ENCODE data around the gene TMEM164.
"Not testable (repeated sequence)": the region's sequence is repeated elsewhere in the genome, so short reads cannot be mapped to it uniquely, and the experiment has no call there.

Gene TMEM164

DNA sequence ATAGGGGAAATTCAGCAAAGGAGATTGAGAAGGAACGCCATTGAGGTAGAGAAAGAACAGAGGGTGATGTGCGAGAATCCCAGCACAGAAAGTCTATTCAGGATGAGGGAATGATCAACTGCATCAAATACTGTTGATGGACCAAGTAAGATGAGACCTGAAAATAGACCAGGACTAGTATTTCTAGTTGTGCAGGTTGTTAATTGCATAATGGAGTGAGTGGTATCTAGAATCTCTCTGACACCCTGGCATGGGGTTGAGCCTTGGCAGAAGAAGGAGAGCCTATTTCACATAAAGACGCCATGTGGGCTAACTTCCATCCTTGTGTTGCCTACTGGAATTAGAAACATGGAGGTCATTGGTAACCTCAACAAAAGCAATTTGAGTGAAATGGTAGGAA is 135.6 kb downstream of the TMEM164 start:
- DNase-seq = no peak

DNA sequence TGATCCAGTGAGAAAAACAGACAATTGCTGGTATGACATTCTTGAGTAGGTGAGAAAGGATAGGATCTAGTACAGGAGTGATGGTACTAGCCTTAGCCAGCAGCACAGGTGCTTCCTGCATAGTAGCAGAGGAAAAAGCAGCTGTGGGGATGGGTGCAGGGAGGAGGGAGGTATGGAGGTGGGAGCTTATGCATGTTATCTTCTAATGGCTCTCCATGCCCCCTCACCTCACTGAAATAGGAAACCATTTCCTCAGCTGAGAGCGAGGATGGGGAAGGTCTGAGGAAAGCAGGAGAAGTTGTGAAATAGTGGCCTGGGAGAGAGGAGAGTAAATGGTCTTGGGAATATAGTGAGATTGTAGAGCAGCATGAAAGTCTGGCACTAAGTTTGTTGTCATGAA is 136.3 kb downstream of the TMEM164 start:
- no peak for DNase-seq

DNA sequence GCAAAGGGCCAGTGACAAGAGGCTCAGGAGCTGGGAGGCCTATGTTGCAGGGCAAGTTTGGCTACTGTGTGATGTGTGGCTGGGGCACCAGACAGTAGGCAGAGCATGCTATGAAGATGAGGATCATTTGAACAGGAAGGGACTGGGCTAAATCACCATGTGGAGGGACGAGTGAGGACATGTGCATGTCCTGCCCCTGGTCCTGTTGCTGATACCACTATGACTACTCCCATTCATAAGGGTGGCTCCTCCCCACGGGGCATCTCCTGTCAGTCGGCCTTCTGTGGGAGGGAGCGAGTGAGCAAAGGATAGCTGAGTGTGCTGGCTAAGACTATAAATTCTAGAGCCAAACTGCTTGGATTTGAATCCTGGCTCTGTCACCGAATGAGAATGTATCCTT is 139.2 kb downstream of the TMEM164 start:
- DNase-seq = no peak

DNA sequence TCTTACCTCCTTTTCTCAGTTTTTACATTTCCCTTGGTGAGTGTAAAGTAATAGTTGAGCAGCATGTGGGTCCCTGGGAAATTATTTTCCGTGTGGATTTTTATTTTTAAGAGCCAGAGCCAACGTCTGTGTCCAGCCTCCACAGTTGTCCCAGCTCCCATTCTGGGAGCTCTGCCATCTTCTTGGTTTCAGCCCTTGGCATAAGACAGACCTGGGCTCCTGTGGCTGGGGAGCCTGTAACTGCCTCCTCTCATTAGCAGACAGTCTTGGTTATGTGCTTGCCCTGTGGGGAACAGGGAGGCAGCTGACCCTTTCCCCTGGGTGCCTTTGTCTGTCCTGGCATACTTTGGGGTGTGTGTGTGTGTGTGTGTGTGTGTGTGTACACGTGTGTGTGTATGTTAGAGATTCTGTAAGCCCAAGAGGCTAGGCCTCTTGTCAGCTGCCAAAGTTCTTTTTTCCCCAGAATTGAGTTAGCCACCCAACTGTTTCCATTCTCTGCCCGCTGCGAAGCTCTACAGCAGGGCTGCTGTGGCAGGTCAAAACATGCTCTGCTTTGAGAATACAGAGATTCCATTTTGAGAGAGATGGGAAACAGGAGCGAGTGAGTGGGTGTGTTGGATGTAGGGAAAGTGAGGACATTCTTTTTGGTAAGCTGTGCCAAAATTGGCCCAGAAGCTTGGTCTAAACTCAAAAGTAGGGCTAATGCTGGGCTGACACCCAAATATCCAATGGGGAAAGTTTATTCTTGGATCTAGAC is 140.7 kb downstream of the TMEM164 start:
- no peak for DNase-seq

DNA sequence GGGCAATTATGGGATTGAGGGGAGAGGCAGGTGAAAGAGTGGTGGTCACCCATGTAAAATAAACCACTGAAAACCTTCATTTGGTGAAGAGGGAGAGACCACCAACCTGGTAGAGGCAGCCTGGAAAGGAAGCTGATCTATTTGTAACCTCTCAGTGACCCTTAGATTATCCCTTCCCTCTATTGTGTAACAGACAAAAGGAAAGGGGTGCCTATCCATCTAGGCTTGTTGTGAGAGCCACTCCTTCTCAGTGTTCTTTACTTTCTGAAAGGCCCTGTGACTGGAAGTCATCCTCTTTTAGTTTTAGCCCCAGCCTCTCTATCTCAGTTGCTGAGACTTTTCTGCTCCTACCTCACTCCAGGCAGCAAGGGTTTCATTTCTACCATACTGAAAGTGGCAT is 142.4 kb downstream of the TMEM164 start:
- no peak for DNase-seq

DNA sequence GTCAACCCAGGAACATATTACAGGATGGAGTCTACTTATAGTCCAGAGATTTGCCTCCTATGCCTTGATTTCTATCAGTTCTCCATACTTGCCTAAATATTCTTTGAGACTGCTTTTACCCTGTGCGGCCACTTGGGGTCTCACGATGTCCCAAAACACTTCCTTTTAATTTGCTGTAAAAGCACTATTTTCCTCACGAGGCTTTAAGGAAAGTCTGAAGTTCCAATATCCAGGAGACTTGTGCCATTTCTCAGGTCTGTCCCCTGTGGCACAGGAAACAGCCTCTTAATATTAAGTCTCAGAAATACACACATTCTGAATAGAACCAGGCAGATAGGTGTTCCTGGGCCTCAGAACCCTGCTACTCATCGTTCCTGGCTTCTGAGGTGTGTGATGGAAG is 142.9 kb downstream of the TMEM164 start:
- DNase-seq = no peak

DNA sequence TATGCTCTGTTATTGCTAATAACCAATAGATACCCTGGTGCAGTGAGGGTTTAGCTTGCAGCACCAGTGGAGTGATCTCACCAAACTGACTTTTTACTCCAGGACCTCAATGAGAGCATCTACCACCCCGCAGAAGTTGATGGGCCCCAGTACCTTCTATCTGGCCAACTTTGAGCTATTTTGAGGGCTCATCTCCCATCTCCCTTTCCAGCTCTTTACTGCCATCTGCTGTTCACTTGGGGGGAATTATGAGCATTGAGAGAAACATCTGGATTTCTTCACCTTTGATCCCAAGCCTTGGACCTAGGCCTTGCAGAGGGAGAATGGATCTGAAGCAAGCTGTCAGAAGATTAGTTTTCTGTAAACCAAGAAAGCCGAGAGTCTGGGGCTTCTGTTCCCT is 143.6 kb downstream of the TMEM164 start:
- DNase-seq = no peak

DNA sequence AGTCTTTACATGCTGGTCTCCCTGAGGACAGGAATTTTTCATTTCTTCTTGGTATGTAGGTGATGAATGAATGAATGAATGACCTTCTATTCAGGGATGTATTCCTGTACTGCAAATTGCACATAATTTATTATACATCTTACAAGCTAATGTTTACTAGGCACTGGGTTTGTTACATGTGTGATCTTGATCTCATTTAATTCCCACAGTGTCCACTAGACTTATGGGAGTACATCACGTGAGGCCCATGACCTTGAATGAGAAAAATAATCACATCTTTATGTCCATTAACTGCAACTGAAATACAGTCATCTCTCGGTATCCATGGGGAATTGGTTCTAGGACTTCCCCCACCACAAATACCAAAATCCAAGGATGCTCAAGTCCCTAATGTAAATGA is 150.3 kb downstream of the TMEM164 start:
- no peak for DNase-seq

DNA sequence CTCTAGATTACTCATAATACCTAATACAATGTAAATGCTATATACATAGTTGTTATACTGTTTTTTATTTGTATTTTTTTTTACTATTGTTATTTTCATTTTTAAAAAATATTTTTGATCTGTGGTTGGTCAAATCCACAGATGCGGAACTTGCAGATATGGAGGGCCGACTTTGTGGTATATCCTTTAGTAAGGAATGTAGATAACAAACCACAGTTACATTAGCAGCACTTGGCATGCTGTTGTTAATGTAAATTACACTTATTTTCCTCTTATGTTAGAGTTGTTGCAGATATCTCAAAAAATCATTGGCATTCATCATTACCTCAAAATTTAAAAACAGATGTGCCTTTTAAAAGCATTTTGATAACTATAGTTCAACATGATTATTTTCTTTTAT is 151.0 kb downstream of the TMEM164 start:
- no peak for DNase-seq

DNA sequence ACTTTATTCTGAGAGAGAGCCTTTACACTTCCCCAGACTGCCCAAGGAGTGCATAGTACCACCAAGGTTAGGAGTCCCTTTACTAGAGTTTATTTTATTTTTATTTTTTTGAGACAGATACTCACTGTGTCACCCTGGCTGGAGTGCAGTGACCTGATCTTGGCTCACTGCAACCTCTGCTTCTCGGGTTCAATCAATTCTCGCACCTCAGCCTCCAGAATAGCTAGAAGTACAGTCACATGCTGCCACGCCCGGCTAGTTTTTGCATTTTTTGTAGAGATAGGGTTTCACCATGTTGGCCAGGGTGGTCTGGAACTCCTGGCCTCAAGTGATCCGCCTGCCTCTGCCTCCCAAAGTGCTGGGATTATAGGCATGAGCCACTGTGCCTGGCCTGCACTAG is 151.4 kb downstream of the TMEM164 start:
- DNase-seq = not testable (repeated sequence)

DNA sequence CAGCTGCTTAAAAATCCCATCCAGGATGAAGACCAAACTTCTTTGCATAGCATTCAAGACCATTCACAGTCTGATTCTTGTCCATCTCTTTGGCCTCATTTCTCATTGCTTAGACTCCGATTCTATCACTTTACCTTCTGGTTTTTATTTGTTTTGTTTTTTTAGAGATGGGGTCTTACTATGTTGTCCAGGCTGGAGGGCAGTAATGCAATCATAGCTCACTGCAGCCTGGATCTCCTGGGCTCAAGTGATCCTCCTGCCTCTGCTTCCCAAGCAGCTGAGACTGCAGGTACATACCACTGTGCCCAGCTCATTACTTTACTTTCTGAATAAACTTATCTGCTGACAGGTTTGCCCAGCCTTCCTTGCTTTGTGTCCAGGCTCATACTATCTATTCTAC is 152.8 kb downstream of the TMEM164 start:
- DNase-seq = no peak

DNA sequence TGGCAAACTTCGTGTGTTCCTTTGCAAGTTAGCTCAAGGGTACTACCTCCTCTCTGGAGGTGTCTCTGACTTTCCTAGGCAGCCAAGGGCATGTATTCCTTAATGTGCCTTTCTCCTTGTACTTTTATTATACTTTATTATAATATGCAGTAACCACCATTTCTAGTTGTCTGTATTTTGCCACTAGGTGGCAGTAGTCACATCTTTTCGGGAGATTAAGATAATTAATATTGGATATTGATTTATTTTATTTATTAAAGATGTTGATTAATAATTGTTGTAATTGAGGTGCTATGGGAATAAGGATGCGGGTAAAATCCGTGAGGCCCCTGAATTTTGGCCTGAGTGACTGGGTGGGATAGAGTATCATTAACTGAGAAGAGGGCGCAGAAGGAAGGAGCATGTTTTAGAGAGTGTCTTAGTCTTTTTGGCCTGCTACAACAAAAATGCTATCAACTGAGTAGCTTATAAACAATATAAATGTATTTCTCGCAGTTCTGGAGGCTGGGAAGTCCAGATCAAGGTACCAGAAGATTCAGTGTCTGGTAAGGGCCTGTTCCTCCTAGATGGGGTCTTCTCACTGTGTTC is 153.3 kb downstream of the TMEM164 start:
- no peak for DNase-seq

DNA sequence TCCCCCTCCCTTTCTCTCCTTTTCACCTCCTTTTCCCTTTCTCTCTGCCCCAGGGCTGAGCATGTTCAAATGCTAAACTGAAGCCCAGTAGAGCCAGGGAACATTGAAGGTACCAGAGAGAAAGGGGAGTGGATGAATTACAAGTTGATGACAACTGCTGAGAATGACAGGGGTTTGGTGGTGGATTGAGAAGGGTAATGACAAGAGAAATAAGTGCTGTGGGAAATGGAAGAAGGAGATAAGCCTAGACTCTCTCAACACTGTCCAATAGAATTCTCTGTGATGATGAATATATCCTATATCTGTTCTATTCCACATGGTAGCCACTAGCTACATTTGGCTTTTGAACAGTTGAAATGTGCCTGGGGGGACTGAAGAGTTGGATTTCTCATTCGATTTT is 154.5 kb downstream of the TMEM164 start:
- DNase-seq = no peak

DNA sequence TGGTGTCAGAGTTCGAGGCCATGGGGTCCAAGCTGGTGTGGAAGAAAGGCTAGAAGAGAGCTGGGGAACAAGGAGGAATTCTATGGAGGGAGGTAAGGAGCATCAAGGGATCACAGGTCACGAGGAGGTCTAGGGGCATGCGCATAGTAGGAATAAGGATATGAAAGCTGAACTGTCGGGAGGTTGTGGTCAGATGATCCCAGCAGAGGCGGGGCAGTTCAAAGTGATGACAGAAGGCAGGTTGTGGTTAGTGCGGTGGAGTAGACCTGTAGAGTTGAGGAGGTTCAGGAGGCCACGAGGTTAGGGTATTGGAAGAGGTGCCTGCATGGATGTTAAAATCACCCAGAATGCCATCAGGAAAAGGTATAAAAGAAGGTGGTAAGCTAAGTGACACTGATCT is 156.3 kb downstream of the TMEM164 start:
- DNase-seq = no peak

DNA sequence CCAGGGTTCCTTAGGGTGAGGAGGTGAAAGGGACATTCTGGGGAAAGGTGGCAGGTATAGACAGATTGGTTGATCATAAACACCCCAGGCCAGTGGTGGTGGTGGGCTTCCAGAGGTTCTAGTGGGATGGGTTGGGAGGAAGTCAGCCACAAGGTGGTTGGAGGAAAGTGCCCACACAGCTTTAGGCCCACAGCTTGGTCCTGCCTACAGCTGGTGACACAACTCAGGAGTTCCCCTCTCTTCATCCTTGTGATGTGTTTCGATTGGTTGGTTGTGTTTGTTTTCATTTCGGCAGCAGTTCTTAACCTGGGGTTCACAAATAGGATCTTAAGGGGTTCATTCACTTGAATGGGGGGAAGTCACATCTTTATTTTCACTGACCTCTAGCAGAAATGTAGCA is 157.0 kb downstream of the TMEM164 start:
- DNase-seq = no peak

DNA sequence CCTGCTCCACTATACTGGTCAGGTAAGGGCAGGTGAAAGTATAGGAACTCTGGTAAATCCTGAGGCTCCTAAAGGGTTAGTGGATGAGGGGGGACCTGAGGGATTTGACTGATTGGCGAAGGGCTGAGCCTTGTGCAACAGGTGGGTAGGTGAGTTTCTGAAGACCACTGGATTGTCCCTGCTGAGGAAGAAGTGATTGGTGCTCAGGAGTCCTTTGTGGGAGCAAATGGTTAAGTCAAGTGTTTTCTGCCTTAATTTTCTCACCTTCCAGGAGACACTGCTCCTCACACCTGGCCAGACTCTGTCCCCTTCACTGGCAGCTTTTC is 158.4 kb downstream of the TMEM164 start:
- DNase-seq = no peak

DNA sequence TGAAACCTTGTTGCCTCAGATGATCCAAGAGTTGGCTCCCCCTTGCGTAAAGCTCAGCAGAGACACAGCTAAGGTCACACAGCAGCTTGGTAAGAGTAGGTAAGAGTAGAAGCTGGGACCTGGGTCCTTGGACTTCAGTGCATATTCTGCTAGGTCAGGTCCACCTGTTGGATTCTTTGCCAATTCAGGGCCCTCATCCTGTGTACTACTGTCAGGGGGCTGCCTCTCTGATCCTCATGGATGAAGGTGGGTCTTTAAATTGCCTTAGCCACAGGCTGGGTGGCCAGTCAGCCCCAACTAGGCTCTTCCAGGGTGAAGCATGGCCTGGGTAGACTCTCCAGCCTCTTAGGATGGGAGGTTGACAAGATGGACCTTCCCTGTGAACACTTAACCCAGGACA is 159.2 kb downstream of the TMEM164 start:
- no peak for DNase-seq

DNA sequence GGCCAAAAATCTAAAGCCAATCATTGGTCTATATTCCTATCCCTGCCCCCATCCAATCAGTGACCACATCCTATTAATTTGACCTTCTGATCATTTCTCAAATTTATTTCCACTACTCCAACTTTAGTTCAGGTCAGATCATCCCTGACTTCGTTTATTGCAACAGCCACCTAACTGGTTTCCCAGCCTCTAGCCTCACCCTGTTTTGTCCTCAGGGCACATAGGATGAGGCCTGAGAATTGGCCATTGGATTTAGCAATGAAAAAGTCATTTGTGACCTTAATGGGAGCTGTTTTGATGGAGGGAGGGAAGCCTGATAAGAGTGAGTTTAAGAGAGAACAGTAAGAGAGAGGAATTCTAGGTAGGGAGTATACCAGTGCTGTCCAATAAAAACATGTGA is 160.0 kb downstream of the TMEM164 start:
- no peak for DNase-seq

DNA sequence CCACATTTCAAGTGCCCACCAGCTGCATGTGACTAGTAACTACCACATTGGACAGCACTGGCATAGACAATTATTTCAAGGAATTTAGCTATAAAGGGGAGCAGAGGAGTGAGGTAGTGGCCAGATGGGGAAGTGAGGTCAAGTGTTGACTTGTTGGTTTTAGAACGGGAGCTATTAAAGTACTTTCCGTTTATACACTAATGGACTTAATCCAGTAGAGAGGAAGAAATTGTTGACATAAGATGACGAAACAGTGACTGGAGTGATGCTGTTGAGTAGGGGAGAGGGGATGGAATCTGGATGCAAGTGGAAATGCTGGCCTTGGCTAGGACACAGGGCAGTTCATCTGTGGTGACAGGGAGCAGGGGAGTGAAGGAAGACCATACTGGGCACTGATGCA is 160.6 kb downstream of the TMEM164 start:
- DNase-seq = no peak

DNA sequence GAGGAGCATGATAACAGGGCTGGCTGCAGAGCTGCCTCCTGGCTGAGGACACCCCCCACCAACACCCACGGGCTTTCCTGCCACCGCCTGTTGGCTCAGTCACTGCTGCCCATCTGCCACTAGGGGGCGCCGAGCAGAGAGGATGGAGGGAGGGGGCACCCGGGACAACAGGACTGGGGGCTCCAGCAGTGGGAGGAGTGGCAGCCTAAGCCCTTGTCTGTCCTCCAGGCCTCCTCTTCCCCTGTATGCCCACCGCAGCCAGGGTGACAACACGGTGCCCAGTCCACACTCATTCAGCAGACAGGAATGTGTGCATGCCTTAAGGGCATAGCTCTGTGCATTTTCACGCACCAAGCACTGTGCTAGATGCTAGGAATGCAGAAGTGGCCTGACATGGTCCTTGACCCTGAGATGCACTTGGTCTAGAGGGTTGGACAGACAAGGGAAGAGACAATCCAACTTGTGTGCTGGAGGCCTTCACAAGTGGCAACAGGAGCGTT is 165.1 kb downstream of the TMEM164 start:
- DNase-seq = peak; percentile 73

DNA sequence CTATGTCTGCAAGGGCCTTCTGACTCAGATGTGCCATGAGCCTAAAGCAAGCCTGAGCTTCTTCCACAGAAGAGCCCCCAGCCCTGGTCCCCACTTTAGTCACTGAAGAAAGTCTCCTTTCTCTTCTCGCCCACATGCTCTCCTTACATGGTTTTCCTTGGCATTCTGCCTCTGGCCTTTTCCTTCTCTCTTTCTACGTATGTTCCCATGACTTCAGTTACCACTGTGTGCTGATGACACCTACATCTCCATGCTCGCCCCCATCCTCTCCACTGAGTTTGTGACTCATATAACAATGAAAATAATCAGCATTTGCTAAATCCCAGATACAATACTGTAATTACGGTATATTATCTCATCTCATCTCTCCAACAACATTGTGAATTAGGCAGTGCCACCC is 165.7 kb downstream of the TMEM164 start:
- no peak for DNase-seq

DNA sequence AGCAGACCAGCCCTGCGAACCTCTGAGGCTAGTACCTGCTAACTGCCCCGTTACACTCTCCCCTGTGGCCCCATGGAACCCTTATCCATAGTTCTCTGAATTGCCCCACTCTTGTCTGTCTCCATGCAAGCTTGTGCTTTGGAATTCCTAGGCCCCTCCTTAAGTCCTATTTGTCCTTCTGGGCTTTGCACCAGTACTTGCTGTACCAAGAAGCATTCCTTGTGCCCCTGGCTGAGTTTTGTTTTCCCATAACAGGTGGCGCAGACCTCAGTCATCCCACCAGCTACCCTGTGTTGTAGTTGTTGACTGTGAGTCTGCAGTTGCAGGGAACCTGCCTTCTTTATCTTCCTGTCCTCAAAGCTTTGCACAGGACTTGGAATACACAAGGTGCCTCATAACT is 167.1 kb downstream of the TMEM164 start:
- DNase-seq = no peak

DNA sequence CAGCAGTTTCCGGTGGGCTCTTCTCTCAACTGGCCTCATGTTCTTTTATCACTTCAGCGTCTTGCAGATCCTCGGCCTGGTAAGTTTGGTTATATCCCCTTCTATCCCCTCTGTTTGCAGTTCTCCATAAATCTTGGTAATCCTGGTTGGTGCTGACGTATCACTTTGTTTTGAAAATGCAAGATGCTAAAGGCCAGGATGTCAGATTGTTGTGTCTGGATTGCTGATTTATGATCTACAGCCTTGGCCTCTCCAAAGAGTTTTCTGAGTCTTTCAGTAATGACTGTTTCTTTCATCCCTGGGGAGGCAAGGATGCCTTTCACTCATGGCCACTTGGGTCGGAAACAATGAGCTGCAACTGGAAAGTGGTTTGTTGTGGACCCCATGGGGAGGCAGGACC is 168.5 kb downstream of the TMEM164 start:
- DNase-seq = no peak

DNA sequence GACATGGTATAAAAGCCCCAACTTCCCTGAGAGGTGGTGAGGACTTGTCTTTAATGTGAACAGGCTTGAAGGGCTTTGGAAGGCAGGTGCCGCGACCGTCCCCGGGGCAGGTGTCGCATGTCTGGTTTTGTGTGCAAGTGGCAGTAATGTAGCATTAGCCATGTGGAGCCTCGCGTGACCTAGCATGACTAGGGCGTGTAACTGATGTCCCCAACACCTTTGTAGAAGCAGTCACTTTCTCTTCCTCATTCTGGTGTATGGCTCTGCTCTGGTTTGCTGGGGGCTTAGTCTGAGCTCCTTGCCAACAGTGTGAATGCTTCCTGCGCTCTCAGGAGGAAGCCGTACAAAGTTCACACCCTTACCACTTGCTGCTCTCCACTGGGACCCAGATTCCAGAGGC is 169.3 kb downstream of the TMEM164 start:
- no peak for DNase-seq

Data from activated CD8-positive, alpha-beta memory T cell treated with anti-CD3 and anti-CD28 coated beads, Interleukin-2, amount 50 U/mL, for 48 hours (primary cell).